Endothelial cell of umbilical vein (primary cell): Measurements from ENCODE around the gene RPL38.

Experiments used
- CTCF ChIP-seq, 2 donors: IDR thresholded peaks; 1 replicate in 1 of 2; 2 replicates in 1 of 2; pipeline ENCODE4 v1.5.1; 2011; ENCODE audit warnings: low read length in 2 of 2, mild to moderate bottlenecking in 2 of 2, moderate library complexity in 2 of 2, control low read depth in 1 of 2, inconsistent platforms in 1 of 2, low read depth in 1 of 2; ENCODE audit not compliant: insufficient read depth in 1 of 2; ENCODE audit errors: extremely low read depth in 1 of 2
- EZH2 ChIP-seq: IDR thresholded peaks from 2 replicates; pipeline ENCODE4 v1.6.1; 2012; ENCODE audit warnings: borderline replicate concordance, low read depth, mild to moderate bottlenecking, moderate library complexity, low read length, inconsistent platforms; ENCODE audit not compliant: severe bottlenecking
- GATA2 ChIP-seq: IDR thresholded peaks from 2 replicates; pipeline ENCODE4 v1.7.0; 2011; ENCODE audit warnings: low read depth, mild to moderate bottlenecking, moderate library complexity, mixed read lengths, low read length; ENCODE audit not compliant: insufficient read length, insufficient read depth
- JUN ChIP-seq: IDR thresholded peaks from 2 replicates; pipeline ENCODE4 v1.6.1; 2011; ENCODE audit warnings: borderline replicate concordance, low read depth; ENCODE audit not compliant: insufficient read length, insufficient read depth
- MAX ChIP-seq: IDR thresholded peaks from 2 replicates; pipeline ENCODE4 v1.6.1; 2011; ENCODE audit not compliant: insufficient read depth, insufficient read length
- MYC ChIP-seq: IDR thresholded peaks from one replicate; pipeline ENCODE4 v1.6.1; 2011; ENCODE audit warnings: mild to moderate bottlenecking, low read depth, low read length
- POLR2A ChIP-seq: IDR thresholded peaks from 2 replicates; pipeline ENCODE4 v1.6.1; 2012; ENCODE audit warnings: low read depth, mild to moderate bottlenecking, control low read depth, low read length
- POLR2AphosphoS5 ChIP-seq: IDR thresholded peaks from 2 replicates; pipeline ENCODE4 v1.6.1; 2012; ENCODE audit warnings: low read depth, mild to moderate bottlenecking, control low read depth, low read length, moderate library complexity; ENCODE audit not compliant: insufficient read depth

- TF ChIP-seq CTCF (IDR thresholded peaks at IDR 0.05; ENCODE audit: extremely low read depth in 1 of 2, insufficient read depth in 1 of 2, low read depth in 1 of 2, low read length in 2 of 2) (no peak), POLR2AphosphoS5 (no peak), POLR2A (no peak), MAX (no peak), EZH2 (no peak), MYC (no peak), JUN (no peak), GATA2 (no peak)
Observed at GRCh38 chr17:74185571-74186185, 17.8 kb upstream of the RPL38 start.
